ENCODE results near the gene HORMAD2.

The HORMAD2 gene

DNA sequence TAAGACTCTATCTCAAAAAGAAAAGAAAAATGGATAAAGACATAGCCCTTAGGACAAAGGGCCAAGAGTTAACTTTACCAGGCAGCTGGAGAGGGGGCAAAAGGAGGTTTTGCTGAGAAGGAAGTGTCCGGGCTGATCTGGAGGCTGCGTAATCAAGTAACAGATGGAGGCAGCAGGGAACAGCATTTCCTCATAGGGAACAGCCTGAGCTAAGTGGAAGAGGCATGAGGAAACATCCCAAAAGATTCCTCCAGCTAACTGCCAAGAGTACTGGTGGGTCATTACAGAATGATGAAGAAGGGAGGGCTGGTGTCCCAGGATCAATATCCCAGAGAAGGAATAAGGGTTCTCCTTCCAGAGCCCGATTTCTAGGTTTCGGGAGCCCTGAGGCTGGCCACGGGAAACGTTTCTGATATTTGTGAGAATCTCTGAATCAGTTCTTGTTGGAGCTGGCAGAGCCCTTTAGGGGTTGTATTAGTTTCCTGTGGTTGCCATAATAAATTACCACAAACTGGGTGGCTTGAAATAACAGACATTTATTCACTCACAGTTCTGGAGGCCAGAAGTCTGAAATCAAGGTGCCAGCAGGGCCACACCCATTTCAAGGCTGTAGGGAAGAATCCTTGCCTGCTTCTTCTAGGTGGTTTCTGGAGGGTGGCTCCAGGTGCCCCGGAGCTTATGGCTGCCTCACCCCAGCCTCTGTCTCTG is 145.1 kb downstream of the HORMAD2 start:
- DNase-seq (ENCODE audit: low read depth in 3 of 3), result no peak

DNA sequence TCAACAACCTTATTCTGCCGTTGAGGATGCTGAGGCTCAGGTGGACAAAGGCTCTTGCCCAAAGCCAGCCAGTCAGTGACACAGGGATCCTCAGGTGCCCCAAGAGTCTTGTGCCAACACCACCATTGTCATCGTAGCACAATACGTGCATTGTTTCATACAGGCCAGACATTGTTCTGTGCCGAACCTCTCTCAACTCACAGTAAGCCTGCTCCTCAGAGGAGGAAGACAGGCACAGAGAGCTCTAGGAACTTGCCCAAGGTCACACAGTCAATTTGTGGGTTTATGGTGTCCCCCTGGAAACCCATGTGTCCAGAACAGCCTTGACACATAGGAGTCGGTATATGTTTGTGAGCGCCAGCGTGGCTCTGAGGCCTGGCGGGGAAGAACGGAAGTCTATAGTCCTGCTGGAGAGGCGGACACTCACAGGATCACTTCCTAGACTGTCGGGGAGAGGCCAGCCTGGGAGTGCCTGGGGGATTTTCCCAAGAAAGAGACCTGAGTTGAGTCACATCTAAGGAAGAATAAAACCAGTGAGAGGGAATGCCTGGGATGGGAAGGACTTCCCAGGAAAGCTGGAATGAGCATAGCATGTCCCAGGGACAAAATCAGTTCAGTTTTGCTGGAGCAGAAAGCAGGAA is 146.0 kb downstream of the HORMAD2 start:
- no peak for DNase-seq (ENCODE audit: low read depth in 3 of 3)
